Endothelial cell of umbilical vein (primary cell): Measurements from ENCODE around the gene GXYLT2. TPM values are rescaled to one million over a fixed set of nuclear protein-coding genes. Genes with fewer than 3 reads are reported as not detected.

Experiments
- BruUV-seq: library from RNA; stranded (reverse); fragments of 400-500 nt; replicated peaks from 2 replicates; lab custom pipeline; 2021; lab: Mats Ljungman, UMichigan
- CTCF ChIA-PET: fragments of 300-600, 350-600 bp; sonication (Branson Sonifier 250); formaldehyde crosslinking; loops from one replicate; lab custom pipeline; 2021; ENCODE audit warnings: antibody characterized with exemption, inconsistent platforms; lab: Charles Lee
- POLR2A ChIA-PET: fragments of 300-600, 350-600 bp; sonication (Branson Sonifier 250); formaldehyde crosslinking; loops from one replicate; lab custom pipeline; 2021; ENCODE audit warnings: antibody characterized with exemption, inconsistent platforms; lab: Charles Lee
- DNase-seq: peaks from one replicate; pipeline ENCODE4 v3.0.0-alpha.2; 2011; ENCODE audit warnings: low read depth, low spot score
- FAIRE-seq: peaks from 2 replicates; lab custom pipeline; 2011; peaks lifted over from hg19 to GRCh38; lab: Jason Lieb, UNC
- H2AFZ ChIP-seq: 2 replicates; pipeline ENCODE4 v1.6.0; 2012; ENCODE audit warnings: low read depth, low read length, control low read depth, inconsistent platforms
- H3K27ac ChIP-seq: 2 replicates; pipeline ENCODE4 v1.5.1; 2011; ENCODE audit warnings: low read depth, mild to moderate bottlenecking, control low read depth, low read length, moderate library complexity; ENCODE audit not compliant: insufficient read depth
- H3K27me3 ChIP-seq, 2 experiments: 2 replicates each; pipeline versions ENCODE4 v1.6.0 to v1.6.1; 2011; ENCODE audit warnings: low read length in 2 of 2, mixed read lengths in 1 of 2; ENCODE audit not compliant: control insufficient read depth in 2 of 2, insufficient read depth in 2 of 2
- H3K36me3 ChIP-seq, 2 experiments: 2 replicates in 1 of 2; 3 replicates in 1 of 2; pipeline ENCODE4 v1.5.1; 2011; ENCODE audit warnings: low read length in 2 of 2, mild to moderate bottlenecking in 1 of 2, moderate library complexity in 1 of 2; ENCODE audit not compliant: control insufficient read depth in 2 of 2, insufficient read depth in 2 of 2; ENCODE audit errors: extremely low read depth in 1 of 2
- H3K4me1 ChIP-seq: 3 replicates; pipeline ENCODE4 v1.5.1; 2011; ENCODE audit warnings: mild to moderate bottlenecking, low read length; ENCODE audit not compliant: control insufficient read depth, insufficient read depth; ENCODE audit errors: extremely low read depth
- H3K4me2 ChIP-seq: 2 replicates; pipeline ENCODE4 v1.6.1; 2011; ENCODE audit warnings: low read length, control low read depth, mixed read lengths; ENCODE audit not compliant: insufficient read depth
- H3K4me3 ChIP-seq, 3 experiments: fragments of 200-600 bp in 1 of 3; sonication (generic), shearing (Covaris generic) in 1 of 3; replicated peaks in 1 of 3; 2 replicates each; pipeline ENCODE4 v1.5.1; 2011 to 2016; ENCODE audit warnings: control low read depth in 3 of 3, low read length in 3 of 3, mild to moderate bottlenecking in 2 of 3, inconsistent platforms in 1 of 3, low read depth in 1 of 3, moderate library complexity in 1 of 3; ENCODE audit not compliant: insufficient read depth in 1 of 3
- H3K79me2 ChIP-seq: 2 replicates; pipeline ENCODE4 v1.6.0; 2012; ENCODE audit warnings: low read length, inconsistent platforms; ENCODE audit not compliant: control insufficient read depth, insufficient read depth
- H3K9ac ChIP-seq: replicated peaks from 2 replicates; pipeline ENCODE3; 2011; ENCODE audit warnings: low read length, control low read depth; ENCODE audit not compliant: insufficient read depth; ENCODE audit errors: extremely low read depth
- H3K9me1 ChIP-seq: replicated peaks from 3 replicates; pipeline ENCODE4 v1.6.0; 2011; ENCODE audit warnings: mild to moderate bottlenecking, low read length; ENCODE audit not compliant: control insufficient read depth, insufficient read depth; ENCODE audit errors: extremely low read depth
- H3K9me3 ChIP-seq: replicated peaks from 2 replicates; pipeline ENCODE4 v1.5.1; 2012; ENCODE audit warnings: low read length, inconsistent platforms; ENCODE audit not compliant: control insufficient read depth, insufficient read depth
- H4K20me1 ChIP-seq: replicated peaks from 2 replicates; pipeline ENCODE3; 2011; ENCODE audit warnings: mild to moderate bottlenecking, low read length; ENCODE audit not compliant: control insufficient read depth, insufficient read depth; ENCODE audit errors: extremely low read depth
- CTCF ChIP-seq, 2 donors: IDR thresholded peaks; 1 replicate in 1 of 2; 2 replicates in 1 of 2; pipeline ENCODE4 v1.5.1; 2011; ENCODE audit warnings: low read length in 2 of 2, mild to moderate bottlenecking in 2 of 2, moderate library complexity in 2 of 2, control low read depth in 1 of 2, inconsistent platforms in 1 of 2, low read depth in 1 of 2; ENCODE audit not compliant: insufficient read depth in 1 of 2; ENCODE audit errors: extremely low read depth in 1 of 2
- EZH2 ChIP-seq: IDR thresholded peaks from 2 replicates; pipeline ENCODE4 v1.6.1; 2012; ENCODE audit warnings: borderline replicate concordance, low read depth, mild to moderate bottlenecking, moderate library complexity, low read length, inconsistent platforms; ENCODE audit not compliant: severe bottlenecking
- FOS ChIP-seq: IDR thresholded peaks from 2 replicates; pipeline ENCODE4 v1.6.1; 2011; ENCODE audit warnings: mild to moderate bottlenecking, low read length, moderate library complexity, borderline replicate concordance; ENCODE audit not compliant: insufficient read depth
- GATA2 ChIP-seq: IDR thresholded peaks from 2 replicates; pipeline ENCODE4 v1.7.0; 2011; ENCODE audit warnings: low read depth, mild to moderate bottlenecking, moderate library complexity, mixed read lengths, low read length; ENCODE audit not compliant: insufficient read length, insufficient read depth
- JUN ChIP-seq: IDR thresholded peaks from 2 replicates; pipeline ENCODE4 v1.6.1; 2011; ENCODE audit warnings: borderline replicate concordance, low read depth; ENCODE audit not compliant: insufficient read length, insufficient read depth
- MYC ChIP-seq: IDR thresholded peaks from one replicate; pipeline ENCODE4 v1.6.1; 2011; ENCODE audit warnings: mild to moderate bottlenecking, low read depth, low read length
- POLR2A ChIP-seq: IDR thresholded peaks from 2 replicates; pipeline ENCODE4 v1.6.1; 2012; ENCODE audit warnings: low read depth, mild to moderate bottlenecking, control low read depth, low read length
- POLR2AphosphoS5 ChIP-seq: IDR thresholded peaks from 2 replicates; pipeline ENCODE4 v1.6.1; 2012; ENCODE audit warnings: low read depth, mild to moderate bottlenecking, control low read depth, low read length, moderate library complexity; ENCODE audit not compliant: insufficient read depth
- dilution Hi-C: fragments of 300-500 bp; cut with MboI; formaldehyde crosslinking; loops from one replicate; pipeline ENCODE4 v1.15.0; 2019; ENCODE audit warnings: low sequenced_read_pairs; ENCODE audit not compliant: extremely low pct_ligation_motif_present
- intact Hi-C: fragments of 100-400 bp; cut with micrococcal nuclease; formaldehyde crosslinking; loops from one replicate; pipeline ENCODE4 v1.10.0; 2022
- polyA plus RNA-seq, 4 experiments: library from polyadenylated mRNA; depleted of rRNA in 3 of 4; stranded (reverse) in 3 of 4; unstranded in 1 of 4; fragments of >200 nt; gene quantifications; 2 replicates each; pipeline versions ENCODE4 v1.2.1 to v1.2.3, GENCODE V29; 2011 to 2012; ENCODE audit warnings: missing spikeins in 1 of 4
- total RNA-seq: library from RNA; stranded (reverse); gene quantifications from 2 replicates; pipeline ENCODE4 v1.2.3, GENCODE V29; 2021
- TF ChIP-seq, protein P1 (sequence below): IDR thresholded peaks from 2 replicates; pipeline ENCODE4 v1.6.1; 2011; ENCODE audit not compliant: insufficient read depth, insufficient read length

The GXYLT2 gene
- total and polyA plus RNA-seq, 2 donors (not counting 3 experiments of a cell fraction or from before 2014, with no cell fraction given) = 0.07 to 0.24 TPM

- Histone ChIP-seq H3K9ac (no peak overlapping the region), H3K79me2 (no peaks in the 10 kb centered on the region), H3K9me3 (no peaks in the 10 kb centered on the region), H3K36me3 (no peaks in the 10 kb centered on the region), H3K27ac (no peak overlapping the region), H3K4me2 (no peak overlapping the region), H3K27me3 (peaks cover 2 to 5% of the 10 kb centered on the region in 2 experiments), H3K4me1 (no peaks in the 10 kb centered on the region), H2AFZ (no peak overlapping the region), H3K9me1 (no peaks in the 10 kb centered on the region), H4K20me1 (no peaks in the 10 kb centered on the region), H3K4me3 (no peak overlapping the region)
- ChIA-PET POLR2A (no interaction called here), CTCF (interaction anchor here (2.3 kb wide), 1 partner anchor 10 kb away, joined by 10 read pairs; no protein-coding TSS in a partner anchor)
- dilution Hi-C loops = no loop called here
- no peak for FAIRE-seq
- DNase-seq = no peak
- no TSS peak for BruUV-seq
- intact Hi-C loops = no loop called here
- TF ChIP-seq GATA2 = no peak
- no peak for TF ChIP-seq CTCF (IDR thresholded peaks at IDR 0.05; ENCODE audit: extremely low read depth in 1 of 2, insufficient read depth in 1 of 2, low read depth in 1 of 2, low read length in 2 of 2)
- no peak for TF ChIP-seq POLR2A
- TF ChIP-seq, protein P1, sequence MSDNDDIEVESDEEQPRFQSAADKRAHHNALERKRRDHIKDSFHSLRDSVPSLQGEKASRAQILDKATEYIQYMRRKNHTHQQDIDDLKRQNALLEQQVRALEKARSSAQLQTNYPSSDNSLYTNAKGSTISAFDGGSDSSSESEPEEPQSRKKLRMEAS = no peak
- TF ChIP-seq MYC = no peak
- no peak for TF ChIP-seq EZH2
- TF ChIP-seq POLR2AphosphoS5 = no peak
- TF ChIP-seq FOS = no peak
- TF ChIP-seq JUN = no peak
Measured at GRCh38 chr3:72860846-72861245, 27.0 kb upstream of the GXYLT2 start.
